Transverse colon (tissue), 4 donors: ENCODE data around the gene CRAT. TPM values are rescaled to one million over a fixed set of nuclear protein-coding genes. Genes with fewer than 3 reads are reported as not detected.

ENCODE experiments used
- DNase-seq: peaks from one replicate; pipeline ENCODE4 v3.0.0-alpha.2; 2019
- H3K27ac ChIP-seq, 4 donors: fragments of 200-600 bp; sonication (generic); 2 replicates each; pipeline ENCODE4 v1.5.1; 2016 to 2018; ENCODE audit warnings: inconsistent platforms in 4 of 4
- H3K27me3 ChIP-seq: fragments of 200-600 bp; sonication (generic); 2 replicates; pipeline ENCODE4 v1.5.1; 2017; ENCODE audit warnings: inconsistent platforms
- H3K36me3 ChIP-seq, 4 donors: fragments of 200-600 bp; sonication (generic); 2 replicates each; pipeline ENCODE4 v1.5.1; 2017 to 2019; ENCODE audit warnings: inconsistent platforms in 4 of 4
- H3K4me1 ChIP-seq, 4 donors: fragments of 200-600 bp; sonication (generic); 2 replicates each; pipeline ENCODE4 v1.5.1; 2017 to 2020; ENCODE audit warnings: inconsistent platforms in 4 of 4
- H3K4me3 ChIP-seq, 4 donors: fragments of 200-600 bp; sonication (generic); 1 replicate in 1 of 4; 2 replicates in 3 of 4; pipeline versions ENCODE4 v1.5.1 to v1.6.1; 2017 to 2019; ENCODE audit warnings: inconsistent platforms in 4 of 4
- H3K9me3 ChIP-seq, 2 donors: fragments of 200-600 bp; sonication (generic); 2 replicates each; pipeline ENCODE4 v1.5.1; 2017 to 2019; ENCODE audit warnings: inconsistent platforms in 2 of 2
- EP300 ChIP-seq: sonication (generic); formaldehyde crosslinking; IDR thresholded peaks from one replicate; pipeline ENCODE4 v1.6.1; 2017; ENCODE audit warnings: antibody characterized with exemption, low read depth
- POLR2A ChIP-seq: fragments of 450-650 bp; IDR thresholded peaks from one replicate; pipeline ENCODE4 v1.6.1; 2016; ENCODE audit warnings: antibody characterized with exemption, mild to moderate bottlenecking, moderate library complexity
- POLR2AphosphoS5 ChIP-seq, 3 donors: sonication (generic); formaldehyde crosslinking; IDR thresholded peaks; one replicate each; pipeline ENCODE4 v1.6.1; 2016; ENCODE audit warnings: antibody characterized with exemption in 3 of 3
- WGBS, 2 donors: methylation state at CpG; one replicate each; pipeline ENCODE4 v1.1.5; 2018; ENCODE audit warnings: low coverage in 1 of 2; 5-methylcytosine and 5-hydroxymethylcytosine counted together
- in situ Hi-C, 4 donors: fragments of 200-750 bp; cut with MboI; loops; one replicate each; pipeline versions ENCODE4 v1.15.0 to v1.15.1; 2017; ENCODE audit warnings: low sequenced_read_pairs in 3 of 4, low pct_ligation_motif_present in 1 of 4, low pct_unique_long_range_greater_than_20kb in 1 of 4
- intact Hi-C: fragments of 100-400 bp; cut with DNase I; formaldehyde crosslinking; loops from one replicate; pipeline ENCODE4 v1.15.1; 2023; ENCODE audit warnings: low total_unique reads
- total RNA-seq, 4 donors: library from RNA; depleted of rRNA; stranded (reverse); fragments of >200 nt; gene quantifications; one replicate each; pipeline ENCODE4 v1.1.0, GENCODE V29; 2016
- TF ChIP-seq, protein P1 (sequence below), 5 experiments: fragments of 200-600 bp in 3 of 5; fragments of 450-650 bp in 2 of 5; sonication (generic) in 3 of 5; IDR thresholded peaks; 1 replicate in 2 of 5; 2 replicates in 3 of 5; pipeline ENCODE4 v1.5.1; 2016 to 2017; ENCODE audit warnings: antibody characterized with exemption in 5 of 5, inconsistent platforms in 3 of 5, mild to moderate bottlenecking in 2 of 5, moderate library complexity in 1 of 5

Gene CRAT
- total RNA-seq, 4 donors from 2014 or later = 124 to 161 (median 136) TPM

DNA sequence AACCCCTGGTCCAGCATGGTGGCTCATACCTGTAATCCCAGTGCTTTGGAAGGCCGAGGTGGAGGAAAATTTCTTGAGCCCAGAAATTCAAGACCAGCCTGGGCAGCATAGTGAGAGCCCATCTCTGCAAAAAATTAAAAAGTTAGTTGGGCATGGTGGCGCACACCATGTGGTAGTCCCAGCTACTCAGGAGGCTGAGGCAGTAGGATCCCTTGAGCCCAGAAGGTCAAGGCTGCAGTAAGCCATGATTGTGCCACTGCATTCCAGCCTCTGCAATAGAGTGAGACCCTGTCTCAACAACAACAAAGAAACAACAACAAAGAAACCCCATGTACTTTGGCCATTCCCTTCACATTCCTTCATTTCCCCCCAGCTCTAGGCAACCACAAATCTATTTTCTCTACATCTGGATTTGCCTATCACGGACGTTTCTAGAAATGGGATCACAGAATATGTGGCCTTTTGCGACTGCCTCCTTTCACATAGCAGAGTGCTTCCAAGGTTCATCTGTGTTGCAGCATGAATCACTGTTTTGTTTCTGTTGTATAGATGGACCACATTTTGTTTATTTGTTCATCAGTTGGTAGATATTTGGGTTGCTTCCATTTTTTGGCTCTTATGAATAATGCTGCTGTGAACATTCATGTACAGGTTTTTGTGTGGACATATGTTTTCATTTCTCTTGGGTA, 56.3 kb downstream of the CRAT start:
- in situ Hi-C loops (no loop called here), intact Hi-C loops (no loop called here)
- peaks cover 0 to 49% (median 17%) of the 10 kb centered on the region in 4 donors for H3K36me3 ChIP-seq
- no peaks in the 10 kb centered on the region for H3K9me3 ChIP-seq
- WGBS, 2 donors = 78 to 91% methylated on average over 4 to 5 of the region's 5 CpGs
- no peak for DNase-seq
- TF ChIP-seq POLR2A = no peak
- TF ChIP-seq, protein P1, sequence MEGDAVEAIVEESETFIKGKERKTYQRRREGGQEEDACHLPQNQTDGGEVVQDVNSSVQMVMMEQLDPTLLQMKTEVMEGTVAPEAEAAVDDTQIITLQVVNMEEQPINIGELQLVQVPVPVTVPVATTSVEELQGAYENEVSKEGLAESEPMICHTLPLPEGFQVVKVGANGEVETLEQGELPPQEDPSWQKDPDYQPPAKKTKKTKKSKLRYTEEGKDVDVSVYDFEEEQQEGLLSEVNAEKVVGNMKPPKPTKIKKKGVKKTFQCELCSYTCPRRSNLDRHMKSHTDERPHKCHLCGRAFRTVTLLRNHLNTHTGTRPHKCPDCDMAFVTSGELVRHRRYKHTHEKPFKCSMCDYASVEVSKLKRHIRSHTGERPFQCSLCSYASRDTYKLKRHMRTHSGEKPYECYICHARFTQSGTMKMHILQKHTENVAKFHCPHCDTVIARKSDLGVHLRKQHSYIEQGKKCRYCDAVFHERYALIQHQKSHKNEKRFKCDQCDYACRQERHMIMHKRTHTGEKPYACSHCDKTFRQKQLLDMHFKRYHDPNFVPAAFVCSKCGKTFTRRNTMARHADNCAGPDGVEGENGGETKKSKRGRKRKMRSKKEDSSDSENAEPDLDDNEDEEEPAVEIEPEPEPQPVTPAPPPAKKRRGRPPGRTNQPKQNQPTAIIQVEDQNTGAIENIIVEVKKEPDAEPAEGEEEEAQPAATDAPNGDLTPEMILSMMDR (IDR thresholded peaks at IDR 0.05) = no peak
- TF ChIP-seq EP300 = no peak
- TF ChIP-seq POLR2AphosphoS5 (IDR thresholded peaks at IDR 0.05) = no peak
- no peaks in the 10 kb centered on the region for H3K27me3 ChIP-seq
- no peak overlapping the region for H3K27ac ChIP-seq
- H3K4me1 ChIP-seq = peaks cover 0 to 17% (median 2%) of the 10 kb centered on the region in 4 donors
- H3K4me3 ChIP-seq = no peak overlapping the region

DNA sequence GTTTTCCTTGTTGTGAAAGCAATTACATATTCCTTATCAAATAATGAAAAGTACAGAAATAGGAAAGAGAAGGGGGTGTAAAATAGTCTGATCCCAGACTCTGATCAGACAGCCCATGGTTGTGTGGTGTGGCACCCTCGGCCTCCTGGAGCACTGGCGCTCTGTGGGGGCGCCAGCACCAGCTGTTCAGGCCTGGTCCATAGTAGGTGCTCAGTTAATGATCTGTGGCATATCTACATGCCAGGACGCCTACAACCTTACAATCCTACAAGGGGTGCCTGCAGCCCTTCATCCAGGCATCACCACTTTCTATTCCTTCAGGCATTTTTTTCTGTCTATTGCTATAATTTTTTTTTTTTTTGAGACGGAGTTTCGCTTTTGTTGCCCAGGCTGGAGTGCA, 57.6 kb downstream of the CRAT start:
- Histone ChIP-seq H3K27ac (peak overlapping the region; percentile 82 to 91 (median 84)), H3K9me3 (no peaks in the 10 kb centered on the region), H3K4me1 (peaks cover 0 to 17% (median 2%) of the 10 kb centered on the region in 4 donors), H3K4me3 (no peak overlapping the region), H3K27me3 (no peaks in the 10 kb centered on the region), H3K36me3 (peaks cover 0 to 57% (median 22%) of the 10 kb centered on the region in 4 donors)
- intact Hi-C loops = no loop called here
- WGBS, 2 donors = 85 to 95% methylated on average over 4 to 6 of the region's 6 CpGs
- in situ Hi-C loops = no loop called here
- no peak for DNase-seq
- TF ChIP-seq, protein P1 (IDR thresholded peaks at IDR 0.05) = no peak

DNA sequence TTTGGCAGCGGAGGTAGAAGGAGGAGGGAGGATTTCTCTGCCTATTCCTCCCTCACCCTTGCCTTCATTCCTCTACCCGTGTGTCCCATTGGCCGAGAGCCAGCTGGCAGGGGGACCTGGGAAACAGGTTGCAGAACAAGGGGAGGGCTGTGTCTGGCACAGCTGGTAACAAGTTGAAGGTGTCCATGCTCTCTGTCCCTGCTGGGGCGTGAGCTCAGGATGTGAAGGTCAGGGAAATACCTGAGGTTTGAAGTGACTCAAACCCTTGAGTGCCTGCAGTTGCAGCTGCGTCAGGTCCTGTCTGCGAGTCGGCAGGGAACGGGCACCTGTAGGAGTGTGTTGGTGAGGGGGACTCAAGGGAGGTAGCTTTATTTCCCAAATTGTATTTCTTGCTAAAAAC, 58.0 kb downstream of the CRAT start:
- Histone ChIP-seq H3K4me1 (peaks cover 0 to 17% (median 2%) of the 10 kb centered on the region in 4 donors), H3K4me3 (no peak overlapping the region), H3K9me3 (no peaks in the 10 kb centered on the region), H3K27me3 (no peaks in the 10 kb centered on the region), H3K36me3 (peaks cover 0 to 58% (median 24%) of the 10 kb centered on the region in 4 donors), H3K27ac (peak overlapping the region; percentile 82 to 91 (median 84))
- 61 to 63% methylated on average over 6 to 8 of the region's 8 CpGs for WGBS, 2 donors
- intact Hi-C loops (no loop called here), in situ Hi-C loops (no loop called here)
- peak; percentile 96 for DNase-seq
- TF ChIP-seq EP300 (peak; percentile 86), POLR2A (peak; percentile 61), POLR2AphosphoS5 (IDR thresholded peaks at IDR 0.05) (peak; percentile 7 to 89 (median 89))
- TF ChIP-seq, protein P1 (IDR thresholded peaks at IDR 0.05) = no peak

Other genes starting within 250 kb of the CRAT start
- 1 to 10 TPM in 2 of 4 donors, not detected in 2; 1.6 to 3.5 TPM for gene KYAT1, start 228.8 kb downstream of the CRAT start, total RNA-seq
- gene LRRC8A, start 228.7 kb downstream of the CRAT start, total RNA-seq = 100 to 1,000 TPM in 1 of 4 donors, 10 to 100 TPM in 3; 29.4 to 116 (median 35.5) TPM
- gene PHYHD1, start 189.8 kb downstream of the CRAT start, total RNA-seq = 10 to 100 TPM in 1 of 4 donors, 1 to 10 TPM in 3; 3.2 to 22.4 (median 5.5) TPM
- 10 to 100 TPM in 3 of 4 donors, 1 to 10 TPM in 1; 9.2 to 20.6 (median 11.7) TPM for gene DOLK, start 163.2 kb downstream of the CRAT start, total RNA-seq
- gene NUP188, start 163.1 kb downstream of the CRAT start, total RNA-seq = 10 to 100 TPM; 18.0 to 79.3 (median 38.4) TPM
- 100 to 1,000 TPM; 184 to 391 (median 224) TPM for gene SH3GLB2, start 82.5 kb downstream of the CRAT start, total RNA-seq
- gene MIGA2, start 74.2 kb downstream of the CRAT start, total RNA-seq = 100 to 1,000 TPM in 1 of 4 donors, 10 to 100 TPM in 3; 72.0 to 245 (median 74.0) TPM
- gene DOLPP1, start 29.7 kb downstream of the CRAT start, total RNA-seq = 10 to 100 TPM; 15.7 to 52.4 (median 38.2) TPM
- 100 to 1,000 TPM in 1 of 4 donors, 10 to 100 TPM in 3; 37.4 to 241 (median 66.5) TPM for gene PTPA, start 622 bp upstream of the CRAT start, total RNA-seq
- gene IER5L, start 67.5 kb upstream of the CRAT start, total RNA-seq = 1 to 10 TPM; 1.8 to 6.5 (median 5.2) TPM